Body of pancreas (tissue), 4 donors: ENCODE results near the gene NPR3. TPM values are rescaled to one million over a fixed set of nuclear protein-coding genes. Genes with fewer than 3 reads are reported as not detected.

Experiments
- ATAC-seq: fragments of 150-250 bp; one replicate; pipeline ENCODE4 v1.9.1; 2016
- DNase-seq, 4 donors: peaks; one replicate each; pipeline ENCODE4 v3.0.0-alpha.2; 2019
- H3K27ac ChIP-seq, 4 donors: fragments of 200-600 bp; sonication (generic); 1 replicate in 3 of 4; 2 replicates in 1 of 4; pipeline versions ENCODE4 v1.5.1 to v1.6.1; 2016 to 2019; ENCODE audit warnings: mild to moderate bottlenecking in 1 of 4, mixed read lengths in 1 of 4, moderate library complexity in 1 of 4
- H3K27me3 ChIP-seq, 2 donors: fragments of 200-600 bp; sonication (generic); one replicate each; pipeline ENCODE4 v1.6.0; 2016; ENCODE audit warnings: mild to moderate bottlenecking in 1 of 2
- H3K36me3 ChIP-seq, 2 donors: fragments of 200-600 bp; sonication (generic); replicated peaks in 1 of 2; 2 replicates each; pipeline ENCODE4 v1.5.1; 2016; ENCODE audit warnings: low read depth in 2 of 2; ENCODE audit not compliant: insufficient read depth in 1 of 2
- H3K4me1 ChIP-seq: fragments of 200-600 bp; sonication (generic); one replicate; pipeline ENCODE4 v1.6.0; 2016
- H3K4me3 ChIP-seq, 2 donors: fragments of 200-600 bp; sonication (generic); 1 replicate in 1 of 2; 2 replicates in 1 of 2; pipeline ENCODE4 v1.5.1; 2016 to 2019
- H3K9me3 ChIP-seq, 3 donors: fragments of 200-600 bp; sonication (generic); 1 replicate in 2 of 3; 2 replicates in 1 of 3; pipeline ENCODE4 v1.5.1; 2016
- POLR2A ChIP-seq, 3 donors: fragments of 450-650 bp; IDR thresholded peaks; one replicate each; pipeline ENCODE4 v1.6.1; 2016; ENCODE audit warnings: antibody characterized with exemption in 3 of 3, mild to moderate bottlenecking in 2 of 3
- WGBS, 2 donors: methylation state at CpG; one replicate each; pipeline ENCODE4 v1.1.5; 2017; 5-methylcytosine and 5-hydroxymethylcytosine counted together
- intact Hi-C: fragments of 100-400 bp; cut with DNase I; formaldehyde crosslinking; loops from one replicate; pipeline ENCODE4 v1.15.1; 2023
- total RNA-seq, 2 donors: library from RNA; depleted of rRNA; stranded (reverse); fragments of >200 nt; gene quantifications; one replicate each; pipeline ENCODE4 v1.1.0, GENCODE V29; 2016
- TF ChIP-seq, protein P1 (sequence below), 7 experiments: fragments of 450-650 bp in 4 of 7; fragments of 200-600 bp in 3 of 7; sonication (generic) in 3 of 7; IDR thresholded peaks; one replicate each; pipeline ENCODE4 v1.5.1; 2016 to 2019; ENCODE audit warnings: antibody characterized with exemption in 7 of 7

The NPR3 gene
- total RNA-seq, 2 donors from 2014 or later = 2.6 to 4.7 TPM

- Histone ChIP-seq H3K27me3 (no peaks in the 10 kb centered on the region), H3K27ac (peak overlapping the region in 2 of 4 donors; percentile 42 to 52), H3K4me3 (no peak overlapping the region), H3K4me1 (no peaks in the 10 kb centered on the region), H3K36me3 (no peaks in the 10 kb centered on the region), H3K9me3 (no peaks in the 10 kb centered on the region)
- TF ChIP-seq, protein P1, sequence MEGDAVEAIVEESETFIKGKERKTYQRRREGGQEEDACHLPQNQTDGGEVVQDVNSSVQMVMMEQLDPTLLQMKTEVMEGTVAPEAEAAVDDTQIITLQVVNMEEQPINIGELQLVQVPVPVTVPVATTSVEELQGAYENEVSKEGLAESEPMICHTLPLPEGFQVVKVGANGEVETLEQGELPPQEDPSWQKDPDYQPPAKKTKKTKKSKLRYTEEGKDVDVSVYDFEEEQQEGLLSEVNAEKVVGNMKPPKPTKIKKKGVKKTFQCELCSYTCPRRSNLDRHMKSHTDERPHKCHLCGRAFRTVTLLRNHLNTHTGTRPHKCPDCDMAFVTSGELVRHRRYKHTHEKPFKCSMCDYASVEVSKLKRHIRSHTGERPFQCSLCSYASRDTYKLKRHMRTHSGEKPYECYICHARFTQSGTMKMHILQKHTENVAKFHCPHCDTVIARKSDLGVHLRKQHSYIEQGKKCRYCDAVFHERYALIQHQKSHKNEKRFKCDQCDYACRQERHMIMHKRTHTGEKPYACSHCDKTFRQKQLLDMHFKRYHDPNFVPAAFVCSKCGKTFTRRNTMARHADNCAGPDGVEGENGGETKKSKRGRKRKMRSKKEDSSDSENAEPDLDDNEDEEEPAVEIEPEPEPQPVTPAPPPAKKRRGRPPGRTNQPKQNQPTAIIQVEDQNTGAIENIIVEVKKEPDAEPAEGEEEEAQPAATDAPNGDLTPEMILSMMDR (IDR thresholded peaks at IDR 0.05) = no peak
- intact Hi-C loops = no loop called here
- WGBS, 2 donors = 48 to 54% methylated on average over 4 of the region's 4 CpGs
- ATAC-seq = no peak
- no peak for DNase-seq
Observed at GRCh38 chr5:32786311-32786710, 75.2 kb downstream of the NPR3 start.

GRCh38 chr5:32790411-32790951 is 79.4 kb downstream of the NPR3 start:
- TF ChIP-seq, protein P1 (IDR thresholded peaks at IDR 0.05) = no peak
- TF ChIP-seq POLR2A (IDR thresholded peaks at IDR 0.05) = no peak
- ATAC-seq = no peak

DNA sequence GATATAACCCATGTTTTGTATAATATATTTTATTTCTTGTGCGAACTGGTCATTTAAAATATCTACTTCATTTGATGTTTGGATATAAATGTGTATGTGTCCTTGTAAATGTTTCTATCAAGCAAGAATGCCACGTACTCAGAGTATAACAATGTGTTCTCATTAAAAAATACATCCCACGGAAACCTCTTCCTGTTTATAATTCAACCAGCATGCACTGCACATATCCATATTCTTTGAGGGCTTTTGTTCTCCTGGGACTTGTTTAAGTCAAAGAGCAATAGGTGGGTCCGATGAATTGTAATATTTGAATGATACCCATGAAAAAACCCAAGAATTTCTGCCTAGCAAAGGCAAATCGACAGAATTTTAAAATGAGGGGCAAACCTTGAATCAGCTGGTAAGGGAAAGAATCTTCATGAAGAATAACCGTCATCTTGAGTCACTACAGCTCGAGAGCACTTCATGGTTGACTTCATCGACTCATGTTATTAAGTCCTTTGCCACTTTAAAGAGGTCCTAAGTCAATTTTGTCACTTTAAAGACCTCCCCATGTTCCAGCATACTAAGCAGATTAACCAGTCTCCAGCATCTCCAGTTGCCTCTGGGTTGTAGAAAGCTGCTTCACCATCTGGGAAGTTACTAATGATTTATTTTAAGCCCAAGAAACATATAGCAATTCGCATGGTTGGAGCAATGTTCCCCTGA is 80.6 kb downstream of the NPR3 start:
- Histone ChIP-seq H3K36me3 (no peaks in the 10 kb centered on the region), H3K4me1 (no peaks in the 10 kb centered on the region), H3K4me3 (no peak overlapping the region), H3K27me3 (no peaks in the 10 kb centered on the region), H3K27ac (no peak overlapping the region), H3K9me3 (no peaks in the 10 kb centered on the region)
- TF ChIP-seq, protein P1 (IDR thresholded peaks at IDR 0.05) = no peak
- no peak for TF ChIP-seq POLR2A (IDR thresholded peaks at IDR 0.05)
- DNase-seq (no peak), ATAC-seq (no peak)
- 59 to 65% methylated on average over 9 of the region's 9 CpGs for WGBS, 2 donors
- intact Hi-C loops = no loop called here

More at GRCh38 chr5:32790411-32790951, 79.4 kb downstream of the NPR3 start:
- no peaks in the 10 kb centered on the region for H3K4me1 ChIP-seq
- WGBS, 2 donors = 48 to 52% methylated on average over 2 of the region's 2 CpGs
- H3K27me3 ChIP-seq = no peaks in the 10 kb centered on the region
- no peak overlapping the region for H3K4me3 ChIP-seq
- H3K27ac ChIP-seq = no peak overlapping the region
- H3K9me3 ChIP-seq = no peaks in the 10 kb centered on the region
- H3K36me3 ChIP-seq = no peaks in the 10 kb centered on the region
- intact Hi-C loops = no loop called here
- no peak for DNase-seq

DNA sequence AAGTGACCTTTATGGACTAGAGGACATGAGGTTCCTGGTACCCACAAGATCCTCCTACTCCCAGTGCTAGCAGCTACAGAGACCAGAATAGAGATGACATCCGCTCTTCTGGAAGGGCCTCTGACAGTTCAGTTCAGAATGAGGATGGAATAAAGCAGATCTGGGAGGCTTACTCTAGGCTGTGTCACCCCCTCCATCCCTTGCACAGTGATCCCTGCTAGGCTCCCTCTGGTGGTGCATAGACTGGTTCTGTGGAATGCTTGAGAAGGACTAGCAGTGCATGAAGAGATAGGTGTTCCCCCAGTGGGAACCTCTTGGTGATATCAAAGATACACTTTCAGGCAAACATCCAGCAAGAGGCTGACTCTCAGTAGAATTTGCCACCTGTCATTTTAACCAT is 83.0 kb downstream of the NPR3 start:
- no peak for ATAC-seq
- TF ChIP-seq, protein P1 (IDR thresholded peaks at IDR 0.05) = no peak
- H3K4me3 ChIP-seq = no peak overlapping the region
- H3K36me3 ChIP-seq = no peaks in the 10 kb centered on the region
- no peak overlapping the region for H3K27ac ChIP-seq
- WGBS, 2 donors = 67 to 100% methylated on average over 1 of the region's 1 CpG
- no peaks in the 10 kb centered on the region for H3K4me1 ChIP-seq
- intact Hi-C loops = no loop called here
- no peaks in the 10 kb centered on the region for H3K27me3 ChIP-seq
- no peak for DNase-seq
- H3K9me3 ChIP-seq = no peaks in the 10 kb centered on the region

- H3K9me3 ChIP-seq = peaks cover 0 to 3% (median 0%) of the 10 kb centered on the region in 3 donors
- DNase-seq (no peak), ATAC-seq (no peak)
- H3K27me3 ChIP-seq = no peaks in the 10 kb centered on the region
- no peak overlapping the region for H3K27ac ChIP-seq
- H3K36me3 ChIP-seq = no peaks in the 10 kb centered on the region
- no peak overlapping the region for H3K4me3 ChIP-seq
- H3K4me1 ChIP-seq = no peaks in the 10 kb centered on the region
- intact Hi-C loops = no loop called here
- TF ChIP-seq, protein P1 (IDR thresholded peaks at IDR 0.05) = no peak
- TF ChIP-seq POLR2A (IDR thresholded peaks at IDR 0.05) = no peak
- WGBS, 2 donors = 71 to 75% methylated on average over 7 of the region's 7 CpGs
Observed at GRCh38 chr5:32802764-32803163, 91.6 kb downstream of the NPR3 start.
